HepG2 (cell line): ENCODE data around the gene KLHDC4. TPM values are rescaled to one million over a fixed set of nuclear protein-coding genes. Genes with fewer than 3 reads are reported as not detected.
A peak's percentile ranks its signal among the peaks of the same experiment; 100 is the strongest.

Experiments used
- CBFB ChIP-seq: sonication (generic); formaldehyde crosslinking; IDR thresholded peaks from 2 replicates; pipeline ENCODE4 v1.4.0; 2020; ENCODE audit warnings: missing genetic modification reagents
- HOXA3 ChIP-seq: sonication (generic); formaldehyde crosslinking; IDR thresholded peaks from 2 replicates; pipeline ENCODE4 v1.5.0; 2020; ENCODE audit warnings: missing genetic modification reagents
- ISL2 ChIP-seq: sonication (generic); formaldehyde crosslinking; IDR thresholded peaks from 2 replicates; pipeline ENCODE4 v1.5.0; 2020; ENCODE audit warnings: missing genetic modification reagents
- KAT7 ChIP-seq: IDR thresholded peaks from 2 replicates; pipeline ENCODE4 v1.6.1; 2018; ENCODE audit warnings: borderline replicate concordance, missing compliant biosample characterization
- NR2F2 ChIP-seq: IDR thresholded peaks from 2 replicates; pipeline ENCODE4 v1.6.1; 2012; ENCODE audit warnings: low read depth, inconsistent platforms, borderline replicate concordance
- PHF21A ChIP-seq: sonication (generic); formaldehyde crosslinking; IDR thresholded peaks from 2 replicates; pipeline ENCODE4 v1.5.0; 2020; ENCODE audit warnings: mild to moderate bottlenecking, missing genetic modification reagents
- TGIF2 ChIP-seq: IDR thresholded peaks from 2 replicates; pipeline ENCODE4 v1.6.1; 2016; ENCODE audit warnings: control low read depth, missing compliant biosample characterization
- ZBTB7B ChIP-seq: sonication (generic); formaldehyde crosslinking; IDR thresholded peaks from 2 replicates; pipeline ENCODE4 v1.4.0; 2020; ENCODE audit warnings: missing genetic modification reagents
- ZFP37 ChIP-seq: sonication (generic); formaldehyde crosslinking; IDR thresholded peaks from 2 replicates; pipeline ENCODE4 v1.4.0; 2020; ENCODE audit warnings: missing genetic modification reagents, borderline replicate concordance
- ZNF441 ChIP-seq: sonication (generic); formaldehyde crosslinking; IDR thresholded peaks from 2 replicates; pipeline ENCODE4 v1.7.0; 2021; ENCODE audit warnings: missing genetic modification reagents, borderline replicate concordance
- ZNF777 ChIP-seq: sonication (generic); formaldehyde crosslinking; IDR thresholded peaks from 2 replicates; pipeline ENCODE4 v1.4.0; 2020; ENCODE audit warnings: missing genetic modification reagents
- polyA plus RNA-seq, 8 experiments: library from polyadenylated mRNA; depleted of rRNA in 3 of 8; stranded (reverse) in 7 of 8; unstranded in 1 of 8; fragments of >200 nt; fragmentation: Illumina TruSeq in 4 of 8; extraction: Trizol in 4 of 8; gene quantifications; 2 replicates each; pipeline versions ENCODE4 v1.2.1 to v1.2.3, GENCODE V29; 2011 to 2016; ENCODE audit warnings: low read depth in 4 of 8, missing spikeins in 1 of 8, mixed read lengths in 1 of 8; ENCODE audit not compliant: insufficient read depth in 1 of 8
- total RNA-seq, 5 experiments: library from RNA; depleted of rRNA; stranded (reverse); fragments of >200 nt; fragmentation: Illumina TruSeq; extraction: Trizol; gene quantifications; 2 replicates each; pipeline ENCODE4 v1.2.3, GENCODE V29; 2016; ENCODE audit warnings: low read depth in 1 of 5
- TF ChIP-seq, protein P1 (sequence below): sonication (generic); formaldehyde crosslinking; IDR thresholded peaks from 2 replicates; pipeline ENCODE4 v1.4.0; 2020; ENCODE audit warnings: missing genetic modification reagents
- TF ChIP-seq, protein P2 (sequence below): sonication (generic); formaldehyde crosslinking; IDR thresholded peaks from 2 replicates; pipeline ENCODE4 v1.4.0; 2020; ENCODE audit warnings: mild to moderate bottlenecking, missing genetic modification reagents
- TF ChIP-seq, protein P3 (sequence below): sonication (generic); formaldehyde crosslinking; IDR thresholded peaks from 2 replicates; pipeline ENCODE4 v1.5.1; 2020; ENCODE audit warnings: mild to moderate bottlenecking, missing genetic modification reagents, moderate library complexity
- TF ChIP-seq, protein P4 (sequence below): sonication (generic); formaldehyde crosslinking; IDR thresholded peaks from 2 replicates; pipeline ENCODE4 v1.4.0; 2020; ENCODE audit warnings: mild to moderate bottlenecking, missing genetic modification reagents
- TF ChIP-seq, protein P5 (sequence below): sonication (generic); formaldehyde crosslinking; IDR thresholded peaks from 2 replicates; pipeline ENCODE4 v1.5.1; 2020; ENCODE audit warnings: mild to moderate bottlenecking, missing genetic modification reagents, borderline replicate concordance
- TF ChIP-seq, protein P6 (sequence below): sonication (generic); IDR thresholded peaks from 2 replicates; pipeline ENCODE4 v1.6.1; 2016; ENCODE audit warnings: low read depth, borderline replicate concordance
- TF ChIP-seq, protein P7 (sequence below): sonication (generic); formaldehyde crosslinking; IDR thresholded peaks from 2 replicates; pipeline ENCODE4 v1.4.0; 2020; ENCODE audit warnings: missing genetic modification reagents

Gene KLHDC4
- total and polyA plus RNA-seq, 2 of the 13 experiments (the other 11 are each of a cell fraction or from before 2014, with no cell fraction given), result 18.7 to 31.8 TPM

DNA sequence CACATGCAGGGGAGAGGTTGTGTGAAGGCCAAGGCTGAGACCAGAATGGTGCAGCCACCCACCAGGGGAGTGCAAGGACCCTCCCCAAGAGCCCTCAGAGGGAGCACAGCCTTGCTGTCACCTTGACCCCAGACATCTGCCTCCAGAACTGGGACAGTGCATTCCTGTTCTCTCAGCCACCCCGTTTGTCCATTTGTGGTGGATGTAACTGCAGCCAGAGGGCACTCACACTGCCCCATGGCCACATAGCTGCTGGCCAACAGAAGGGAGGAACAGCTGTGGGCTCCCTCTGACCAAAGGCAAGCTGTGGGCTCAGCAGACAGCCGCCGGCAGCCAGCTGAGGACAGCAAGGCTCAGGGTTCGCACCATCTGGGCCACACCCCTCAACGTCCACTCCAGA lies 49.8 kb upstream of the KLHDC4 start (continued):
- TF ChIP-seq, protein P1, sequence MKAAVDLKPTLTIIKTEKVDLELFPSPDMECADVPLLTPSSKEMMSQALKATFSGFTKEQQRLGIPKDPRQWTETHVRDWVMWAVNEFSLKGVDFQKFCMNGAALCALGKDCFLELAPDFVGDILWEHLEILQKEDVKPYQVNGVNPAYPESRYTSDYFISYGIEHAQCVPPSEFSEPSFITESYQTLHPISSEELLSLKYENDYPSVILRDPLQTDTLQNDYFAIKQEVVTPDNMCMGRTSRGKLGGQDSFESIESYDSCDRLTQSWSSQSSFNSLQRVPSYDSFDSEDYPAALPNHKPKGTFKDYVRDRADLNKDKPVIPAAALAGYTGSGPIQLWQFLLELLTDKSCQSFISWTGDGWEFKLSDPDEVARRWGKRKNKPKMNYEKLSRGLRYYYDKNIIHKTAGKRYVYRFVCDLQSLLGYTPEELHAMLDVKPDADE (CRISPR knock-in tag), result no peak
- TF ChIP-seq, protein P2, sequence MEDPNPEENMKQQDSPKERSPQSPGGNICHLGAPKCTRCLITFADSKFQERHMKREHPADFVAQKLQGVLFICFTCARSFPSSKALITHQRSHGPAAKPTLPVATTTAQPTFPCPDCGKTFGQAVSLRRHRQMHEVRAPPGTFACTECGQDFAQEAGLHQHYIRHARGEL (CRISPR knock-in tag), result no peak
- TF ChIP-seq HOXA3 (CRISPR knock-in tag) (peak; percentile 71), ZFP37 (0 out of 2 replicates have a peak, but pooled peaks have one; percentile 72), ZBTB7B (CRISPR knock-in tag) (peak; percentile 82; the same call in 1 of the 2 replicates), ZNF441 (CRISPR knock-in tag) (no peak), CBFB (0 out of 2 replicates have a peak, but pooled peaks have one; percentile 25), ZNF777 (peak; percentile 43; the same call in 1 of the 2 replicates), ISL2 (0 out of 2 replicates have a peak, but pooled peaks have one; percentile 12), KAT7 (CRISPR knock-in tag) (0 out of 2 replicates have a peak, but pooled peaks have one; percentile 64), NR2F2 (0 out of 2 replicates have a peak, but pooled peaks have one; percentile 11), TGIF2 (CRISPR knock-in tag) (peak; percentile 79), PHF21A (CRISPR knock-in tag) (peak; percentile 70)
- TF ChIP-seq, protein P3, sequence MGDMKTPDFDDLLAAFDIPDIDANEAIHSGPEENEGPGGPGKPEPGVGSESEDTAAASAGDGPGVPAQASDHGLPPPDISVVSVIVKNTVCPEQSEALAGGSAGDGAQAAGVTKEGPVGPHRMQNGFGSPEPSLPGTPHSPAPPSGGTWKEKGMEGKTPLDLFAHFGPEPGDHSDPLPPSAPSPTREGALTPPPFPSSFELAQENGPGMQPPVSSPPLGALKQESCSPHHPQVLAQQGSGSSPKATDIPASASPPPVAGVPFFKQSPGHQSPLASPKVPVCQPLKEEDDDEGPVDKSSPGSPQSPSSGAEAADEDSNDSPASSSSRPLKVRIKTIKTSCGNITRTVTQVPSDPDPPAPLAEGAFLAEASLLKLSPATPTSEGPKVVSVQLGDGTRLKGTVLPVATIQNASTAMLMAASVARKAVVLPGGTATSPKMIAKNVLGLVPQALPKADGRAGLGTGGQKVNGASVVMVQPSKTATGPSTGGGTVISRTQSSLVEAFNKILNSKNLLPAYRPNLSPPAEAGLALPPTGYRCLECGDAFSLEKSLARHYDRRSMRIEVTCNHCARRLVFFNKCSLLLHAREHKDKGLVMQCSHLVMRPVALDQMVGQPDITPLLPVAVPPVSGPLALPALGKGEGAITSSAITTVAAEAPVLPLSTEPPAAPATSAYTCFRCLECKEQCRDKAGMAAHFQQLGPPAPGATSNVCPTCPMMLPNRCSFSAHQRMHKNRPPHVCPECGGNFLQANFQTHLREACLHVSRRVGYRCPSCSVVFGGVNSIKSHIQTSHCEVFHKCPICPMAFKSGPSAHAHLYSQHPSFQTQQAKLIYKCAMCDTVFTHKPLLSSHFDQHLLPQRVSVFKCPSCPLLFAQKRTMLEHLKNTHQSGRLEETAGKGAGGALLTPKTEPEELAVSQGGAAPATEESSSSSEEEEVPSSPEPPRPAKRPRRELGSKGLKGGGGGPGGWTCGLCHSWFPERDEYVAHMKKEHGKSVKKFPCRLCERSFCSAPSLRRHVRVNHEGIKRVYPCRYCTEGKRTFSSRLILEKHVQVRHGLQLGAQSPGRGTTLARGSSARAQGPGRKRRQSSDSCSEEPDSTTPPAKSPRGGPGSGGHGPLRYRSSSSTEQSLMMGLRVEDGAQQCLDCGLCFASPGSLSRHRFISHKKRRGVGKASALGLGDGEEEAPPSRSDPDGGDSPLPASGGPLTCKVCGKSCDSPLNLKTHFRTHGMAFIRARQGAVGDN, result peak; percentile 88
- TF ChIP-seq, protein P4, sequence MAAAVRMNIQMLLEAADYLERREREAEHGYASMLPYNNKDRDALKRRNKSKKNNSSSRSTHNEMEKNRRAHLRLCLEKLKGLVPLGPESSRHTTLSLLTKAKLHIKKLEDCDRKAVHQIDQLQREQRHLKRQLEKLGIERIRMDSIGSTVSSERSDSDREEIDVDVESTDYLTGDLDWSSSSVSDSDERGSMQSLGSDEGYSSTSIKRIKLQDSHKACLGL (CRISPR knock-in tag), result peak; percentile 50; the same call in 1 of the 2 replicates
- TF ChIP-seq, protein P5, sequence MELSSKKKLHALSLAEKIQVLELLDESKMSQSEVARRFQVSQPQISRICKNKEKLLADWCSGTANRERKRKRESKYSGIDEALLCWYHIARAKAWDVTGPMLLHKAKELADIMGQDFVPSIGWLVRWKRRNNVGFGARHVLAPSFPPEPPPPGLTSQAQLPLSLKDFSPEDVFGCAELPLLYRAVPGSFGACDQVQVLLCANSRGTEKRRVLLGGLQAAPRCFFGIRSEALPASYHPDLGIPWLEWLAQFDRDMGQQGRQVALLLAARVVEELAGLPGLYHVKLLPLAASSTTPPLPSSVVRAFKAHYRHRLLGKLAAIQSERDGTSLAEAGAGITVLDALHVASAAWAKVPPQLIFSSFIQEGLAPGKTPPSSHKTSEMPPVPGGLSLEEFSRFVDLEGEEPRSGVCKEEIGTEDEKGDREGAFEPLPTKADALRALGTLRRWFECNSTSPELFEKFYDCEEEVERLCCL (CRISPR knock-in tag), result no peak
- TF ChIP-seq, protein P6, sequence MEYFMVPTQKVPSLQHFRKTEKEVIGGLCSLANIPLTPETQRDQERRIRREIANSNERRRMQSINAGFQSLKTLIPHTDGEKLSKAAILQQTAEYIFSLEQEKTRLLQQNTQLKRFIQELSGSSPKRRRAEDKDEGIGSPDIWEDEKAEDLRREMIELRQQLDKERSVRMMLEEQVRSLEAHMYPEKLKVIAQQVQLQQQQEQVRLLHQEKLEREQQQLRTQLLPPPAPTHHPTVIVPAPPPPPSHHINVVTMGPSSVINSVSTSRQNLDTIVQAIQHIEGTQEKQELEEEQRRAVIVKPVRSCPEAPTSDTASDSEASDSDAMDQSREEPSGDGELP, result peak; percentile 98
- TF ChIP-seq, protein P7, sequence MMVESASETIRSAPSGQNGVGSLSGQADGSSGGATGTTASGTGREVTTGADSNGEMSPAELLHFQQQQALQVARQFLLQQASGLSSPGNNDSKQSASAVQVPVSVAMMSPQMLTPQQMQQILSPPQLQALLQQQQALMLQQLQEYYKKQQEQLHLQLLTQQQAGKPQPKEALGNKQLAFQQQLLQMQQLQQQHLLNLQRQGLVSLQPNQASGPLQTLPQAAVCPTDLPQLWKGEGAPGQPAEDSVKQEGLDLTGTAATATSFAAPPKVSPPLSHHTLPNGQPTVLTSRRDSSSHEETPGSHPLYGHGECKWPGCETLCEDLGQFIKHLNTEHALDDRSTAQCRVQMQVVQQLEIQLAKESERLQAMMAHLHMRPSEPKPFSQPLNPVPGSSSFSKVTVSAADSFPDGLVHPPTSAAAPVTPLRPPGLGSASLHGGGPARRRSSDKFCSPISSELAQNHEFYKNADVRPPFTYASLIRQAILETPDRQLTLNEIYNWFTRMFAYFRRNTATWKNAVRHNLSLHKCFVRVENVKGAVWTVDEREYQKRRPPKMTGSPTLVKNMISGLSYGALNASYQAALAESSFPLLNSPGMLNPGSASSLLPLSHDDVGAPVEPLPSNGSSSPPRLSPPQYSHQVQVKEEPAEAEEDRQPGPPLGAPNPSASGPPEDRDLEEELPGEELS, result peak; percentile 27; the same call in 1 of the 2 replicates
